ENCODE results near the gene SKOR1. TPM values are rescaled to one million over a fixed set of nuclear protein-coding genes. Genes with fewer than 3 reads are reported as not detected.

Gene SKOR1
- polyA plus RNA-seq, 1 of the 3 experiments (the other 2 are of a cell fraction), result 0.26 TPM

- DNase-seq, result peak; percentile 71
- Histone ChIP-seq H3K4me1 (ENCODE audit: control insufficient read depth in 1 of 2, insufficient read depth in 2 of 2, low read depth in 1 of 2, low read length in 1 of 2) (peaks cover 0 to 10% of the 10 kb centered on the region in 2 experiments; a peak in 1 of 4 replicates), H3K9ac (no peak overlapping the region), H2AFZ (ENCODE audit: low read depth) (no peak overlapping the region; the same call in 1 of the 2 replicates), H3K9me3 (no peaks in the 10 kb centered on the region), H3K36me3 (replicated peaks in 1 of 2; ENCODE audit: control insufficient read depth in 1 of 2, insufficient read depth in 2 of 2, low read length in 1 of 2) (no peaks in the 10 kb centered on the region), H3K27me3 (ENCODE audit: insufficient read depth) (no peaks in the 10 kb centered on the region), H3F3A (replicated peaks; ENCODE audit: insufficient read depth) (no peaks in the 10 kb centered on the region), H4K20me1 (ENCODE audit: insufficient read depth) (no peaks in the 10 kb centered on the region), H3K79me2 (ENCODE audit: insufficient read depth) (no peaks in the 10 kb centered on the region), H3K4me3 (ENCODE audit: low read depth in 2 of 2, low read length in 1 of 2) (peak overlapping the region; percentile 32 to 44; a peak in 3 of 4 replicates), H3K27ac (ENCODE audit: low read depth in 2 of 2, low read length in 1 of 2) (no peak overlapping the region), H3K4me2 (peak overlapping the region; percentile 48), H3K9me2 (no peaks in the 10 kb centered on the region)
- TF ChIP-seq ZBTB33 (IDR thresholded peaks at IDR 0.05; ENCODE audit: borderline replicate concordance, low read depth) (no peak), TAF1 (IDR thresholded peaks at IDR 0.05; ENCODE audit: borderline replicate concordance, low read depth, low read length) (no peak), ELF1 (IDR thresholded peaks at IDR 0.05) (no peak), FOXM1 (IDR thresholded peaks at IDR 0.05; ENCODE audit: low read depth) (no peak), MXI1 (IDR thresholded peaks at IDR 0.05; ENCODE audit: low read depth, low read length) (no peak), GABPA (IDR thresholded peaks at IDR 0.05; ENCODE audit: low read depth) (no peak), RFX5 (IDR thresholded peaks at IDR 0.05; ENCODE audit: low read length) (no peak), IRF3 (IDR thresholded peaks at IDR 0.05; ENCODE audit: low read depth, low read length) (no peak), USF1 (IDR thresholded peaks at IDR 0.05; ENCODE audit: borderline replicate concordance, low read depth) (no peak), NFIC (IDR thresholded peaks at IDR 0.05; ENCODE audit: borderline replicate concordance) (no peak), RXRA (IDR thresholded peaks at IDR 0.05; ENCODE audit: borderline replicate concordance, low read depth) (no peak), REST (IDR thresholded peaks at IDR 0.05; ENCODE audit: low read depth, low read length) (no peak), MAX (IDR thresholded peaks at IDR 0.05; ENCODE audit: low read depth) (no peak), TCF12 (IDR thresholded peaks at IDR 0.05) (no peak), GATA2 (CRISPR knock-in tag; IDR thresholded peaks at IDR 0.05) (no peak)
- CTCF ChIA-PET, result interaction anchor here (0.5 to 9.4 kb wide), 14 partner anchors 10 to 887 kb away, joined by 3 to 123 read pairs (median 4); partner anchors contain the start of gene MAP2K5
- POLR2A ChIA-PET, result interaction anchor here (1.3 kb wide), 1 partner anchor 312 kb away, joined by 5 read pairs; the partner anchor contains the start of gene C15orf61
- WGBS (ENCODE audit: low lambda C conversion rate), result 42% methylated on average over 28 of the region's 32 CpGs
Observed at GRCh38 chr15:67832897-67833709, 7.8 kb downstream of the SKOR1 start.
